ENCODE data around the gene SMAD7. TPM values are rescaled to one million over a fixed set of nuclear protein-coding genes. Genes with fewer than 3 reads are reported as not detected.

SMAD7 gene
- total and polyA plus RNA-seq, 4 experiments from 2014 or later, result 2.7 to 31.2 (median 17.9) TPM

DNA sequence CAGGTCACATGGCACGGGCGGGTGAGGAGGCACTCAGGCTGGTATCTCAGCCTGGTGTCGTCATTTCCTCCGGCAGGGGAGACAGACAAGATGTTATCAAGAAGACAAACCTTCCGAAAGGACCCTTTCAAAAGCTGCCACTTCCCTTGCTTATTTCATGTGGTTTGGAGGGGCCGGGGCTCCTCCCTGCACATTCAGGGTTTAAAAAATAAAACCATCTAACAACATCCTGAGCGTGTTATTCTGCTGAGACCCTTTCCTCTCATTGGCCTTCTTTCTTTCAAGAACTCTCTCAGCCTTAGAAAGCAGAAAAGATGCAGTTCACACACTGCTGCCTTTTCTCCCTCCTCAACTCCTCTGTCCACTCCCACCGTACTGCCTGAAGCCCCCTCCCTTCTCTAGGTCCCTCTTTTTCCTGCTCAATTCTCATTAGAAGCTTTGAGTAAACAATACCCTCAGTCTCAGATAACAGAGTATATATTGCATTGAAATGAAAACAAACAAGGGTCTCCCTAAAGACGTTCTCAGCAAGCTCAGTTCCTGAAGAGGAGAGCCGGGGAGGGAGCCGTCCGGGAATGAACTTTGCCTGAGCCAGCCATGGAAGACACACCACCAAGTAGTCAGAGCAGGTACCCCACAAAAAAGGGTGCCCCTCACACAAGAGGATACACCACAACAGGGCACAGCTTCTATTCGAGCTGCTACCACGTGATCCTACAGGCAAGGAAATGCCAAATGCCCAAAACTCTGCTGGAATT, 9.7 kb downstream of the SMAD7 start:
- H3K4me3 ChIP-seq (ENCODE audit: low read length in 2 of 2), result peak overlapping the region; percentile 14 to 18
- Mint-ChIP-seq H3K27ac (peak overlapping the region; percentile 89 to 100 (median 98)), H3K4me1 (peaks cover 76 to 100% (median 87%) of the 10 kb centered on the region in 4 donors), H3K4me3 (peak overlapping the region; percentile 82 to 94 (median 87)), H3K27me3 (no peaks in the 10 kb centered on the region), H3K36me3 (peaks cover 17 to 49% of the 10 kb centered on the region in 2 donors), H3K9me3 (no peaks in the 10 kb centered on the region)
- H3K4me1 ChIP-seq (ENCODE audit: insufficient read depth, low read length), result peaks cover 97% of the 10 kb centered on the region
- H3K9me3 ChIP-seq (ENCODE audit: control insufficient read depth in 1 of 2, low read length in 2 of 2), result no peaks in the 10 kb centered on the region
- H3K27me3 ChIP-seq (ENCODE audit: insufficient read depth, low read length), result no peaks in the 10 kb centered on the region
- intact Hi-C loops (cut with micrococcal nuclease), result loop anchor here (1.0 to 10.0 kb wide), 6 partner anchors 8 to 1344 kb away; partner anchors contain the start of genes ACAA2, CXXC1 and MBD1
- H3K27ac ChIP-seq (ENCODE audit: low read depth, low read length), result peak overlapping the region; percentile 49
- ChIA-PET CTCF (ENCODE audit: partially characterized antibody) (interaction anchor here (0.7 to 2.5 kb wide), 7 partner anchors 7 to 30 kb away, joined by 3 to 16 read pairs (median 4); no protein-coding TSS in a partner anchor), POLR2A (ENCODE audit: partially characterized antibody) (interaction anchor here (0.6 to 5.5 kb wide), 17 partner anchors 8 to 519 kb away, joined by 3 to 75 read pairs (median 4); partner anchors contain the start of genes DYM and SMAD7)
- peak; percentile 93 to 97 (median 94) for DNase-seq
- H3K36me3 ChIP-seq (ENCODE audit: insufficient read depth, low read length), result no peaks in the 10 kb centered on the region

DNA sequence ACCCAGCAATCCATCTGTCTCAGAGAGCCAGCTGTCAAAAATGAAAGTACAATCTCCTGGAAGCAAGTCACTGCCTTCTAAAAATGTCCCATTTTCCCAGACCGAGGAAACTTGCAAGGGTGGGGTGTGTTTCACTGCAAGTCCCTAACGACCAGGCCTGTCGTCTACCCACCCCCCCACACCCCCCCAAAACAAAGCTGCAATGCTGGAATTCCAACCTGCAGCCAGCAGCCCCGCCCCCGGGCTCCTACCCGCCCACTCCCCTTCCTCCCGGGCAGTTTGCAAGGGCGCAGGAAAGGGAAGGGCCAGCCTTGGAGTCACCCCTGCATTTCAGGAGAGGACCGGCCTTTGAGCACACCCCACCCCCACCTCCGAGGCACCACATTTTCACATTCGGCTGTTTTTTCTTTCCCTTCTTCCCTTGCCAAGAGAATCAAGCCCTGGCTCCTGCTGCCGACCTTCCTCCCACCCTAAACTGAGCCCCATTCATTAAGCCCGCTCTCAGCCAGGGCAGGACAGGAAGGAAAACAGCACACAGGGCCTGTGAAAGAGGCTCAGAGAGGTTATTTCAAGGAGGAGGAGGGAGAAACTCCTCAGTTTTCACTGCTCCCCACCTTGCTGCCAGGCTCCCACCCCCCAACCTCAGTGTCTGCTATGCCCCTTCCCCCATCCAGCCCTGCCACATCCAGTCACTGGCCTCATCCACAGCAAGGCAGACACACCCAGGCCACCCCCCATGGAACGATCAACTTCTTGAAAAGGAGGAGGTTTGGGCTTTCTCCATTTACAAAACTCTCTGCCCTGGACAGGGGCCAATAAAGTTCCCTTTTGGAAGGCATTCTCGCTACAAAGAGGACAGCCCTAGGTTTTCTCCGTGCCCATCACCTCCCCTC, 11.3 kb downstream of the SMAD7 start:
- intact Hi-C loops (cut with micrococcal nuclease), result loop anchor here (1.0 to 10.0 kb wide), 5 partner anchors 7 to 1345 kb away; partner anchors contain the start of genes ACAA2, CXXC1 and MBD1
- H3K4me1 Mint-ChIP-seq, result peaks cover 75 to 100% (median 87%) of the 10 kb centered on the region in 4 donors
- POLR2A ChIA-PET (ENCODE audit: partially characterized antibody), result interaction anchor here (1.1 to 5.5 kb wide), 12 partner anchors 10 to 1342 kb away, joined by 3 to 75 read pairs (median 10); partner anchors contain the start of genes MBD1 and SMAD7
- no peaks in the 10 kb centered on the region for H3K9me3 ChIP-seq (ENCODE audit: control insufficient read depth in 1 of 2, low read length in 2 of 2)
- DNase-seq, result peak in 1 of 5 donors; percentile 42
- H3K36me3 Mint-ChIP-seq, result peaks cover 10 to 44% of the 10 kb centered on the region in 2 donors
- no peaks in the 10 kb centered on the region for H3K27me3 ChIP-seq (ENCODE audit: insufficient read depth, low read length)
- H3K27ac Mint-ChIP-seq, result peak overlapping the region; percentile 89 to 100 (median 98)
- no peaks in the 10 kb centered on the region for H3K27me3 Mint-ChIP-seq
- H3K4me3 Mint-ChIP-seq, result peak overlapping the region; percentile 20 to 94 (median 85)
- no peaks in the 10 kb centered on the region for H3K9me3 Mint-ChIP-seq
- H3K4me3 ChIP-seq (ENCODE audit: low read length in 2 of 2), result no peak overlapping the region
- no peak overlapping the region for H3K27ac ChIP-seq (ENCODE audit: low read depth, low read length)
- H3K36me3 ChIP-seq (ENCODE audit: insufficient read depth, low read length), result no peaks in the 10 kb centered on the region
- H3K4me1 ChIP-seq (ENCODE audit: insufficient read depth, low read length), result peaks cover 97% of the 10 kb centered on the region
- CTCF ChIA-PET (ENCODE audit: partially characterized antibody), result interaction anchor here (0.9 to 2.5 kb wide), 4 partner anchors 8 to 28 kb away, joined by 3 to 16 read pairs (median 4); no protein-coding TSS in a partner anchor

- H3K27ac ChIP-seq (ENCODE audit: low read depth, low read length), result no peak overlapping the region
- no peaks in the 10 kb centered on the region for H3K9me3 ChIP-seq (ENCODE audit: control insufficient read depth in 1 of 2, low read length in 2 of 2)
- Mint-ChIP-seq H3K27ac (peak overlapping the region; percentile 14 to 89 (median 87)), H3K4me3 (peak overlapping the region in 2 of 8 donors; percentile 52 to 63), H3K27me3 (no peaks in the 10 kb centered on the region), H3K36me3 (peaks cover 10 to 39% of the 10 kb centered on the region in 2 donors), H3K9me3 (no peaks in the 10 kb centered on the region), H3K4me1 (peaks cover 72 to 100% (median 85%) of the 10 kb centered on the region in 4 donors)
- CTCF ChIA-PET (ENCODE audit: partially characterized antibody), result interaction anchor here (1.3 kb wide), 1 partner anchor 9 kb away, joined by 3 read pairs; no protein-coding TSS in a partner anchor
- H3K4me3 ChIP-seq (ENCODE audit: low read length in 2 of 2), result no peak overlapping the region
- no peaks in the 10 kb centered on the region for H3K36me3 ChIP-seq (ENCODE audit: insufficient read depth, low read length)
- POLR2A ChIA-PET (ENCODE audit: partially characterized antibody), result interaction anchor here (1.9 to 5.5 kb wide), 3 partner anchors 10 to 58 kb away, joined by 4 to 75 read pairs (median 69); partner anchors contain the start of gene SMAD7
- DNase-seq, result peak in 1 of 5 donors; percentile 42
- intact Hi-C loops (cut with micrococcal nuclease), result no loop called here
- H3K4me1 ChIP-seq (ENCODE audit: insufficient read depth, low read length), result peaks cover 97% of the 10 kb centered on the region
- no peaks in the 10 kb centered on the region for H3K27me3 ChIP-seq (ENCODE audit: insufficient read depth, low read length)
Measured at GRCh38 chr18:48938827-48939204, 11.9 kb downstream of the SMAD7 start.

DNA sequence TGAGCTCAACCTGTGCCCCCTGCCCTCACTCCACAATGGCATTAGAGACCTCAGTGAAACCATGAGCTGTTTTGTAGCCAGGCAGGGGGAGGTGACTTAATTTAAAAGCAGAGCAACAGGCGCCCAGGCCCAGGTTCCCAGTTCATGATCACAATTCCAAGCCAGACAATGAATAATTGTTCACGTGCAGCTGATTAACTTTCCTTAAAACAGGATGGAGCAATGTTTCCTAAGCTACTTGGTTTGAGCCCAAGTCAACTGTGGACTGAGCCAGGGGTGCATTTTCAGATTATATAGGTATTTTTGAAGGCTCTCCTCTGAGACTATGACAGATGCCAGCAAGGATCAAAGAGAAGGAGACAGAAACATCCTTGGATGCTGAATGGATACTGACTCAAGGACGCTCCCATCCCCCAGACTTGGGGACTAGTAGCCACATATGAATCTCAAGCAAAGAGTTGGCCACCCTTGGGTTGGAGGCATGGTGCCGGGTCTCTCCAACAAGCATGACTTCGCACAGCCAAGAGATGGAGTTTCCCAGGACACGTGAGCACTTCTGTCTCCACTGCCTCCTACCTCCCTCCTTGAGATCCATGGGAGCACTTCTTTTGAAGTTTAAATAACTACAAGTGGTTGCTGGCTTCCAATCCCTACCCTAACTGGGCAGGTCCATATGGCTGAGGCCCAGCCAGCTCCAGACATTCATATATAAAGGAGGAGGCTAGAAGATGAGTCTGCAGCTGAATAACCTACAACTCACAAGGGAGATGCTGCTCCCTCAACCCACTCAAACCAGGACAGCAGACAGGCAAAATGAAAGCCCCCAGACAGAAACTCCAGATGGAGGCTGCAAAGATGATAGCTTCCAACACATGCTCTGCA, 12.7 kb downstream of the SMAD7 start:
- peaks cover 97% of the 10 kb centered on the region for H3K4me1 ChIP-seq (ENCODE audit: insufficient read depth, low read length)
- peak overlapping the region; percentile 37 to 93 (median 79) for H3K27ac Mint-ChIP-seq
- H3K4me3 ChIP-seq (ENCODE audit: low read length in 2 of 2), result no peak overlapping the region
- H3K27me3 Mint-ChIP-seq, result no peaks in the 10 kb centered on the region
- DNase-seq, result peak in 1 of 5 donors; percentile 22
- ChIA-PET POLR2A (ENCODE audit: partially characterized antibody) (interaction anchor here (0.7 to 5.5 kb wide), 6 partner anchors 8 to 59 kb away, joined by 3 to 75 read pairs (median 4); partner anchors contain the start of gene SMAD7), CTCF (ENCODE audit: partially characterized antibody) (interaction anchor here (1.0 to 1.3 kb wide), 4 partner anchors 9 to 33 kb away, joined by 3 read pairs; no protein-coding TSS in a partner anchor)
- intact Hi-C loops (cut with micrococcal nuclease), result no loop called here
- peaks cover 68 to 100% (median 84%) of the 10 kb centered on the region in 4 donors for H3K4me1 Mint-ChIP-seq
- no peaks in the 10 kb centered on the region for H3K9me3 ChIP-seq (ENCODE audit: control insufficient read depth in 1 of 2, low read length in 2 of 2)
- H3K36me3 ChIP-seq (ENCODE audit: insufficient read depth, low read length), result no peaks in the 10 kb centered on the region
- H3K36me3 Mint-ChIP-seq, result peaks cover 10 to 35% of the 10 kb centered on the region in 2 donors
- H3K9me3 Mint-ChIP-seq, result no peaks in the 10 kb centered on the region
- H3K27ac ChIP-seq (ENCODE audit: low read depth, low read length), result no peak overlapping the region
- peak overlapping the region in 5 of 8 donors; percentile 17 to 63 (median 52) for H3K4me3 Mint-ChIP-seq
- H3K27me3 ChIP-seq (ENCODE audit: insufficient read depth, low read length), result no peaks in the 10 kb centered on the region

DNA sequence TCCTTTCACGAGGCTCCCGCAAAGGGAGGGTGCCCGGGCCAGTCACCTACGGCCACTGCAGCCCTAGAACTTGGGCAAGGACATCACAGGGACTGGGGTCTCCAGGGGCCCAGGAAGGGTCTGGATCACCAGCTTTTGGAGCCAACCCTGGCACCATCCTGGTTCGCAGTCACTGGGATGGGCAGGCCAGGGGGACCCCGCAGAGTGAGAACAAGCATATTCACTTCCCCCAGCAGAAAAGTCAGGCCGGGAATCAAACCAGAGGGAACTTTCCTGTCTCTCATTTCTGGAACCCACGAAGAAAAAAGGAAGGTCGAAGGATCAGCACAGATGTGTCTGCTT, 15.4 kb downstream of the SMAD7 start:
- CTCF ChIA-PET (ENCODE audit: partially characterized antibody), result no interaction called here
- POLR2A ChIA-PET (ENCODE audit: partially characterized antibody), result no interaction called here
- intact Hi-C loops (cut with micrococcal nuclease), result no loop called here
- Histone ChIP-seq H3K36me3 (ENCODE audit: insufficient read depth, low read length) (no peaks in the 10 kb centered on the region), H3K27me3 (ENCODE audit: insufficient read depth, low read length) (no peaks in the 10 kb centered on the region), H3K4me1 (ENCODE audit: insufficient read depth, low read length) (peaks cover 98% of the 10 kb centered on the region), H3K9me3 (ENCODE audit: control insufficient read depth in 1 of 2, low read length in 2 of 2) (no peaks in the 10 kb centered on the region), H3K4me3 (ENCODE audit: low read length in 2 of 2) (no peak overlapping the region), H3K27ac (ENCODE audit: low read depth, low read length) (no peak overlapping the region)
- Mint-ChIP-seq H3K4me1 (peaks cover 66 to 100% (median 84%) of the 10 kb centered on the region in 4 donors), H3K9me3 (no peaks in the 10 kb centered on the region), H3K27me3 (no peaks in the 10 kb centered on the region), H3K36me3 (peaks cover 0 to 21% of the 10 kb centered on the region in 2 donors), H3K4me3 (peak overlapping the region in 6 of 8 donors; percentile 70 to 91 (median 75)), H3K27ac (peak overlapping the region; percentile 36 to 94 (median 86))
- DNase-seq, result no peak

All from CD4-positive, alpha-beta memory T cell (primary cell).